GM18499 (cell line): Measurements from ENCODE around the gene SH3BGRL2.

ENCODE experiments used
- ATAC-seq: cut with Tn5 transposase; IDR thresholded peaks from one replicate; pipeline ENCODE4 v1.9.1; 2021; ENCODE audit warnings: moderate number of reproducible peaks; ENCODE audit not compliant: insufficient read depth, unreplicated experiment

The SH3BGRL2 gene

GRCh38 chr6:79687759-79688158, 56.6 kb downstream of the SH3BGRL2 start:
- ATAC-seq, result no peak

GRCh38 chr6:79694156-79694555, 63.0 kb downstream of the SH3BGRL2 start:
- no peak for ATAC-seq

- no peak for ATAC-seq
Observed at GRCh38 chr6:79694623-79695343, 63.7 kb downstream of the SH3BGRL2 start.

- ATAC-seq, result no peak
Observed at GRCh38 chr6:79697430-79697829, 66.3 kb downstream of the SH3BGRL2 start.

GRCh38 chr6:79699606-79700005, 68.5 kb downstream of the SH3BGRL2 start:
- ATAC-seq, result no peak

- no peak for ATAC-seq
Observed at GRCh38 chr6:79702691-79703090, 71.6 kb downstream of the SH3BGRL2 start.

GRCh38 chr6:79704200-79704599, 73.1 kb downstream of the SH3BGRL2 start:
- ATAC-seq, result no peak

GRCh38 chr6:79705456-79705995, 74.4 kb downstream of the SH3BGRL2 start:
- no peak for ATAC-seq

- ATAC-seq, result no peak
Observed at GRCh38 chr6:79706527-79706926, 75.4 kb downstream of the SH3BGRL2 start.

- no peak for ATAC-seq
Observed at GRCh38 chr6:79707621-79708020, 76.5 kb downstream of the SH3BGRL2 start.

- ATAC-seq, result no peak
Observed at GRCh38 chr6:79708095-79708791, 77.1 kb downstream of the SH3BGRL2 start.

GRCh38 chr6:79710127-79710526, 79.0 kb downstream of the SH3BGRL2 start:
- no peak for ATAC-seq

- ATAC-seq, result no peak
Observed at GRCh38 chr6:79711167-79711566, 80.0 kb downstream of the SH3BGRL2 start.

- no peak for ATAC-seq
Observed at GRCh38 chr6:79712144-79712543, 81.0 kb downstream of the SH3BGRL2 start.

GRCh38 chr6:79712616-79713135, 81.5 kb downstream of the SH3BGRL2 start:
- ATAC-seq, result no peak

- ATAC-seq, result no peak
Observed at GRCh38 chr6:79713701-79714322, 82.7 kb downstream of the SH3BGRL2 start.

- ATAC-seq, result no peak
Observed at GRCh38 chr6:79717989-79718388, 86.9 kb downstream of the SH3BGRL2 start.

GRCh38 chr6:79718509-79719247, 87.5 kb downstream of the SH3BGRL2 start:
- no peak for ATAC-seq

GRCh38 chr6:79719248-79719960, 88.3 kb downstream of the SH3BGRL2 start:
- no peak for ATAC-seq

- ATAC-seq, result no peak
Observed at GRCh38 chr6:79724816-79725215, 93.7 kb downstream of the SH3BGRL2 start.
